Measurements from ENCODE around the gene TMEM243. TPM values are rescaled to one million over a fixed set of nuclear protein-coding genes. Genes with fewer than 3 reads are reported as not detected.
A peak's percentile ranks its signal among the peaks of the same experiment; 100 is the strongest.

Gene TMEM243
- total and polyA plus RNA-seq, 2 of the 13 experiments (the other 11 are each of a cell fraction or from before 2014, with no cell fraction given) = 25.1 to 31.2 TPM

DNA sequence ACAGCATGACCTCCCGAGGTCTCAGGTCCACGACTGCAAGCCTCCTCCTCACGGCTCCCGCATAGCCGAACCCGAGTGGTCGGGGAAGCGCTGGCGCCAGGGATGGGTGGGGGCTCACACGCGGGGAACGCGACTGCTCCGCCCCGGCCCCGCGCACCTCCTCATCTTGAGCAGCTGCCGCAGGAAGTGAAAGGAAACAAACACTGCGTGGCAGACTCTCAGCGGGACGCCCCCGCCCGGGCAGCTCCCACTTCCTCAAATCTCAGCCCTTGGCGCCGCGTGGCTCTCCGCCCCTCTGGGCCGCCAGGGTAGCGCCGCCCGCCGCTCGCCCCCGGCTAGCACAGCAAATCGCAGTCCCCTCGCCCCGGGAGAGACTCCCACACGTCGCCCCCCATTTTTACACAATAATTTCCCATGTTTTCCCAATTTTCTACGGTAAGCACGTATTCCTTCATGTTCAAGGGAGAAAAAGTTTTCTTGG is at the start of gene TMEM243 (continued):
- TF ChIP-seq MLLT10 (CRISPR knock-in tag; IDR thresholded peaks at IDR 0.05) (no peak), ZNF552 (CRISPR knock-in tag; IDR thresholded peaks at IDR 0.05; ENCODE audit: borderline replicate concordance) (no peak), ZNF713 (CRISPR knock-in tag; IDR thresholded peaks at IDR 0.05) (no peak), MTA1 (CRISPR knock-in tag; IDR thresholded peaks at IDR 0.05; ENCODE audit: borderline replicate concordance) (no peak), SRY (CRISPR knock-in tag; IDR thresholded peaks at IDR 0.05) (no peak; the same call in 1 of the 2 replicates), ZNF775 (CRISPR knock-in tag; IDR thresholded peaks at IDR 0.05; ENCODE audit: borderline replicate concordance) (no peak), FOXA3 (CRISPR knock-in tag; IDR thresholded peaks at IDR 0.05) (peak; percentile 38; the same call in 1 of the 2 replicates), FOSL2 (CRISPR knock-in tag; IDR thresholded peaks at IDR 0.05) (no peak), ZSCAN22 (CRISPR knock-in tag; IDR thresholded peaks at IDR 0.05) (no peak), NCOA5 (CRISPR knock-in tag; IDR thresholded peaks at IDR 0.05) (no peak), RNF2 (conservative IDR thresholded peaks at IDR 0.05; ENCODE audit: low read depth) (no peak), RFX1 (IDR thresholded peaks at IDR 0.05) (no peak), ZNF549 (CRISPR knock-in tag; IDR thresholded peaks at IDR 0.05) (no peak), ZSCAN30 (CRISPR knock-in tag; IDR thresholded peaks at IDR 0.05) (no peak), ZNF598 (CRISPR knock-in tag; IDR thresholded peaks at IDR 0.05; ENCODE audit: borderline replicate concordance) (no peak), ZNF543 (CRISPR knock-in tag; IDR thresholded peaks at IDR 0.05) (no peak), NCOR1 (IDR thresholded peaks at IDR 0.05; ENCODE audit: borderline replicate concordance, low read length) (no peak), ZNF572 (CRISPR knock-in tag; IDR thresholded peaks at IDR 0.05) (no peak; the same call in 1 of the 2 replicates)
- TF ChIP-seq, protein P1, sequence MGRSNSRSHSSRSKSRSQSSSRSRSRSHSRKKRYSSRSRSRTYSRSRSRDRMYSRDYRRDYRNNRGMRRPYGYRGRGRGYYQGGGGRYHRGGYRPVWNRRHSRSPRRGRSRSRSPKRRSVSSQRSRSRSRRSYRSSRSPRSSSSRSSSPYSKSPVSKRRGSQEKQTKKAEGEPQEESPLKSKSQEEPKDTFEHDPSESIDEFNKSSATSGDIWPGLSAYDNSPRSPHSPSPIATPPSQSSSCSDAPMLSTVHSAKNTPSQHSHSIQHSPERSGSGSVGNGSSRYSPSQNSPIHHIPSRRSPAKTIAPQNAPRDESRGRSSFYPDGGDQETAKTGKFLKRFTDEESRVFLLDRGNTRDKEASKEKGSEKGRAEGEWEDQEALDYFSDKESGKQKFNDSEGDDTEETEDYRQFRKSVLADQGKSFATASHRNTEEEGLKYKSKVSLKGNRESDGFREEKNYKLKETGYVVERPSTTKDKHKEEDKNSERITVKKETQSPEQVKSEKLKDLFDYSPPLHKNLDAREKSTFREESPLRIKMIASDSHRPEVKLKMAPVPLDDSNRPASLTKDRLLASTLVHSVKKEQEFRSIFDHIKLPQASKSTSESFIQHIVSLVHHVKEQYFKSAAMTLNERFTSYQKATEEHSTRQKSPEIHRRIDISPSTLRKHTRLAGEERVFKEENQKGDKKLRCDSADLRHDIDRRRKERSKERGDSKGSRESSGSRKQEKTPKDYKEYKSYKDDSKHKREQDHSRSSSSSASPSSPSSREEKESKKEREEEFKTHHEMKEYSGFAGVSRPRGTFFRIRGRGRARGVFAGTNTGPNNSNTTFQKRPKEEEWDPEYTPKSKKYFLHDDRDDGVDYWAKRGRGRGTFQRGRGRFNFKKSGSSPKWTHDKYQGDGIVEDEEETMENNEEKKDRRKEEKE (IDR thresholded peaks at IDR 0.05) = no peak
- TF ChIP-seq, protein P2, sequence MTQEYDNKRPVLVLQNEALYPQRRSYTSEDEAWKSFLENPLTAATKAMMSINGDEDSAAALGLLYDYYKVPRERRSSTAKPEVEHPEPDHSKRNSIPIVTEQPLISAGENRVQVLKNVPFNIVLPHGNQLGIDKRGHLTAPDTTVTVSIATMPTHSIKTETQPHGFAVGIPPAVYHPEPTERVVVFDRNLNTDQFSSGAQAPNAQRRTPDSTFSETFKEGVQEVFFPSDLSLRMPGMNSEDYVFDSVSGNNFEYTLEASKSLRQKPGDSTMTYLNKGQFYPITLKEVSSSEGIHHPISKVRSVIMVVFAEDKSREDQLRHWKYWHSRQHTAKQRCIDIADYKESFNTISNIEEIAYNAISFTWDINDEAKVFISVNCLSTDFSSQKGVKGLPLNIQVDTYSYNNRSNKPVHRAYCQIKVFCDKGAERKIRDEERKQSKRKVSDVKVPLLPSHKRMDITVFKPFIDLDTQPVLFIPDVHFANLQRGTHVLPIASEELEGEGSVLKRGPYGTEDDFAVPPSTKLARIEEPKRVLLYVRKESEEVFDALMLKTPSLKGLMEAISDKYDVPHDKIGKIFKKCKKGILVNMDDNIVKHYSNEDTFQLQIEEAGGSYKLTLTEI (CRISPR knock-in tag; conservative IDR thresholded peaks at IDR 0.05) = no peak
- TF ChIP-seq, protein P3, sequence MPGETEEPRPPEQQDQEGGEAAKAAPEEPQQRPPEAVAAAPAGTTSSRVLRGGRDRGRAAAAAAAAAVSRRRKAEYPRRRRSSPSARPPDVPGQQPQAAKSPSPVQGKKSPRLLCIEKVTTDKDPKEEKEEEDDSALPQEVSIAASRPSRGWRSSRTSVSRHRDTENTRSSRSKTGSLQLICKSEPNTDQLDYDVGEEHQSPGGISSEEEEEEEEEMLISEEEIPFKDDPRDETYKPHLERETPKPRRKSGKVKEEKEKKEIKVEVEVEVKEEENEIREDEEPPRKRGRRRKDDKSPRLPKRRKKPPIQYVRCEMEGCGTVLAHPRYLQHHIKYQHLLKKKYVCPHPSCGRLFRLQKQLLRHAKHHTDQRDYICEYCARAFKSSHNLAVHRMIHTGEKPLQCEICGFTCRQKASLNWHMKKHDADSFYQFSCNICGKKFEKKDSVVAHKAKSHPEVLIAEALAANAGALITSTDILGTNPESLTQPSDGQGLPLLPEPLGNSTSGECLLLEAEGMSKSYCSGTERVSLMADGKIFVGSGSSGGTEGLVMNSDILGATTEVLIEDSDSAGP (CRISPR knock-in tag; IDR thresholded peaks at IDR 0.05; ENCODE audit: borderline replicate concordance) = no peak
- TF ChIP-seq, protein P4, sequence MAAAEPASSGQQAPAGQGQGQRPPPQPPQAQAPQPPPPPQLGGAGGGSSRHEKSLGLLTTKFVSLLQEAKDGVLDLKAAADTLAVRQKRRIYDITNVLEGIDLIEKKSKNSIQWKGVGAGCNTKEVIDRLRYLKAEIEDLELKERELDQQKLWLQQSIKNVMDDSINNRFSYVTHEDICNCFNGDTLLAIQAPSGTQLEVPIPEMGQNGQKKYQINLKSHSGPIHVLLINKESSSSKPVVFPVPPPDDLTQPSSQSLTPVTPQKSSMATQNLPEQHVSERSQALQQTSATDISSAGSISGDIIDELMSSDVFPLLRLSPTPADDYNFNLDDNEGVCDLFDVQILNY (CRISPR knock-in tag; conservative IDR thresholded peaks at IDR 0.05) = no peak
